GM21717 (cell line): ENCODE results near the gene PALM.
"Not testable (repeated sequence)": the region's sequence is repeated elsewhere in the genome, so short reads cannot be mapped to it uniquely, and the experiment has no call there.

Experiments
- ATAC-seq: cut with Tn5 transposase; IDR thresholded peaks from one replicate; pipeline ENCODE4 v1.9.1; 2021; ENCODE audit warnings: mild to moderate bottlenecking, moderate library complexity; ENCODE audit not compliant: unreplicated experiment

Gene PALM

GRCh38 chr19:703651-704446 is 4.9 kb upstream of the PALM start:
- no peak for ATAC-seq

DNA sequence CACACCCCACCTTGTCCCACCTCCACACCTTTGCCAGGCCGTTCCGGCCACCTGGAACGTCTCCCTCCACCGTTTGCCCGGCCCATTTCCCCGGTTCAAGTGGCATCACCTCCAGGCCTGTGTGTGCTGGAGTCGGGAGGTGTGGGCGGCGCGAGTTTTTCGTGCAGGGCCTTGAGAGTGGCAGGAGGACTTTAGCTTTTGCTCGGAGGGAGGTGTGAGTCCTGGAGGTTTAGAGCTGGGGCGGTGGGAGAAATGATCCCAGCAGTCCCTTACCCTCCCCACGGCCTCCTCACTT is 4.3 kb upstream of the PALM start:
- ATAC-seq = no peak

DNA sequence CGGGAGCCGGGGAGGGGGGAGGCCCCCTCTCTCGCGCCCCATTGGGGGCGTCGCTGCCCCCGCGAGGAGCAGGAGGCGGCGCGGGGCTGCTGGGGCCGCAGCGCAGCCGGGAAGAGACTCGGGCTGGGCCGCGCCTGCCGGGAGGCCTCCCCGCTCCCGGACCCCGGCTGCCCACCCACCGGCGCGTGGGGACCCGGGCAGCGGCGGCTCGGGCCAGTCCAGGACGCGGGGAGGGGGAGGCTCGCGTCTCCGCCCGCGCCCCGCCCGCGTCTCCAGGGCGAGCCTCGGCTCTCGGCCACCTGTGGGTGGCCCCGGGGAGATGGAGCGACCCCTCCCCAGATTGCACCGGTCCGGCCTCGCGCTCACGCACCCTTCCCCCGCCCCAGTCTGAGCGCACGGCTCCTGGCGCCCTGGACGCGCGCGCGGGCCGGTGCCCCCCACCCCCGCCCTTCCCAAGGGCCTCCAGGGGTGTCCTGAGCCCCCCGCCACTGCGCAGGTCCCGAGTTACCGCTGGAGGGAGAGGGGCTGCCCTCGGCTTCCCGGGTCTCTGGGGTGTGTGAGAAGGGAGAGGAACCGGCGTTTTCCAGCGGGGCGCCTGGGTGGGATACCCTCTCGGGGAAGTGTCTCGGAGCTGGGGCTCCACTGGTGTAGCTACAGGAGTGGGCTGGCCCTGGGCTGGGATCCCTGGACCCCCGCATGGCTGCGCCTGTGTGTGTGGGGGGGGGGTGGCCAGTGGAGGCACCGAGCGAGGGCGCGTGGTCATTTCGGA is 645 bp downstream of the PALM start:
- no peak for ATAC-seq

DNA sequence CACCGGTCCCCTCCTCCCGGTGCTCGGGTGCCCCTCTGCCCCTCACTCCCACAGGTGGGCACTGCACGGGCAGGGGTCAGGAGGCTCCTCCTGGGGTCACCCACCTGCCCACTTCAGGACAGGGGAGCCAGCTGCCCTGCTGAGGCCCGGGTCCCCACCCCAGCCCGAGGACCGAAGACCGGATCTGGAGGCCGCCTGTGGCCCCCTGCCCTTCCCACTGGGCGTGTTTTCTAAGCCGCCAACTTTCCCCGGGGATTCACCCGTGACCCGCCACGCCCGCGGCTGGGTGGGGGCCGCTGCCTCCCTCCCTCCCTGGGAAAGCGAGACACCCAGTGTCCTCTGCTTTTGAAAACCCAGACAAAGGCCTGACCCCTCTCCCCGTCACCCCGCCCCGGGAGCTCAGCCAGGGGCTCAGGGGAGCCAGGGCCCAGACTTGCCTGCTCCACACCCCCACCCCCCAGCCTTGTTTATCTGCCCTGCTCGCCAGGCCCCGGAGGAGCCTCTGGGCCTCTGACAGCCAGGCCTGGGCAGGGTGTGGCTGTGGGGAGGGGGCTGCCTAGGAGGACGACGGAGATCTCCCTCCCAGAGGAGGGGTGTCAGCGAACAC is 1.3 kb downstream of the PALM start:
- ATAC-seq = no peak

GRCh38 chr19:710767-711166 is 2.0 kb downstream of the PALM start:
- ATAC-seq = no peak

- no peak for ATAC-seq
These were observed 2.5 kb downstream of the PALM start for GRCh38 chr19:711254-711653.

DNA sequence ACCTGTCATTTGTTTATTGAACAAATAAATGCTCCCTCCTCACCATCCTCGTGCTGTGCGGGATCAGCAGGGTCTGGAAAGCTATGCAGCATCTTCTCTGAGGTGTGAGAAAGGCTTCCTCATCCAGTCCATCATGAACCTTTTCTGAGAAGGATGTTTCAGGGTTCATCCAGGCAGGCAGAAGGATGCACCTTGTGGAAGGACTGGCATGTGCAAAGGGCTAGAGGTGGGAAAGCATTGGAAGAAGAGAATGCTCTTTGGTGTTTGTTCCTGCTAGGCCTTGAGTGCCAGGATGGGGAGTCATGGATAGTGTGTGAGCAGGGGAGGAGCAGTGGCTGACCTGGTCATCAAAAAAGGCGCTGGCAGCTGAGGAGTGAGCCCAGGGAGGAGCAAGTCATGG is 6.6 kb downstream of the PALM start:
- ATAC-seq = no peak

DNA sequence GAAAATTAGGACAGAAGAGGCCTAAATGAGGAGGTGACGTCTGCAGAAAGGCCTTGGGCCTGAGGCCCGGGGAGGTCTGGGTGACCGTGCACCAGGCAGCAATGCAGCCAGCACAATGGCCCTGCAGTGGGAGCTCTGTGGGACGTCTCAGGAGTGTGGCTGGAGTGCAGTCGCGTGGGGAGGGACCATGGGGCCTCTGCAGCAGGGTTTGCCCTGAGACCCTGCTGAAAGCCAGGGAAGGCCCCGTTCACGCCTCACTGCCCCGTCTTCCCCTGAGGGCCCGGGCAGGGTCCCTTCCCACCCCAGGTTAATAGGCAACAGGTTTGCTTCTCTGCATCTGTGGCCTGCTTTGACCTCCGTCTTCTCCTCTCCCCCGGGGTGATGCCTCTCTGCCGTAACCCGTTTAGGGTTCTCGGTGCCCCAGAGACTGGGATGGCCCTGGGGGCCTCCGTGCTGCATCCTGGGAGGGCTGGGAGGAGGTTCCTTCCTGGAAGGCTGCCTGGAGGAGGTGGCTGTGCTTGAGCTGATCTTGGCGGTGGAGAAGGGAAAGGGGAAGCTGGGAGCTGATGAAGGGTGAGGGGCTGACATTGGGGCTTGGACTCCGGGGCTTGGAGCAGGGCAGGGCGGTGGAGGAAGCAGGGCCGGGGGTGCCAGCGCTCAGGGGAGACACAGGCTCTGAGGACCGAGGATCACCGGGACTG is 9.7 kb downstream of the PALM start:
- ATAC-seq = no peak

DNA sequence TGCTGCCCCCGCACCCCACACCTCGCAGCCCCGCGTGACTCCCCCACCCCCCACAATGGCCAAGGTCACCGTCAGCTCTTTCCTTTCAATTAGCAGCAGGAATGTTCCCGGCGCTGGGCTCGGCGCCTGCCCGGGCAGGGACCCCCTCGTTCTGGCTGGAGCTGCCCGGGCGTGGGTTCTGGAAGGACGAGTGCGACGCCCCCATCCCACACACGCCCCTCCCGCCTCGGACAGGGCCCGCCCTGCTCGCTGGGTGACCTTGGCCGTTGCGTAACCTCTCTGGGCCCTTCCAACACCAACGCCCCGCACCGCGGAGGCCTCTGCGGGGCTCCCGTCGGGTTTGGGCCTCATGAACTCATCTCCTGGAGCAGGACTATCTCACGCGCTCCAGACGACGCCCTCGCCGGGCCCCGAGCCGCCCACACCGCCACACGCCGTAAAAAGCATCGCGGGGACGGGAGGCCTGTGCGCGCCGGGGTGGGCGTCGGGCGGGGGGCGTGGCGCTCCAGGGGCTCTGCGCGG is 10.3 kb downstream of the PALM start:
- no peak for ATAC-seq

DNA sequence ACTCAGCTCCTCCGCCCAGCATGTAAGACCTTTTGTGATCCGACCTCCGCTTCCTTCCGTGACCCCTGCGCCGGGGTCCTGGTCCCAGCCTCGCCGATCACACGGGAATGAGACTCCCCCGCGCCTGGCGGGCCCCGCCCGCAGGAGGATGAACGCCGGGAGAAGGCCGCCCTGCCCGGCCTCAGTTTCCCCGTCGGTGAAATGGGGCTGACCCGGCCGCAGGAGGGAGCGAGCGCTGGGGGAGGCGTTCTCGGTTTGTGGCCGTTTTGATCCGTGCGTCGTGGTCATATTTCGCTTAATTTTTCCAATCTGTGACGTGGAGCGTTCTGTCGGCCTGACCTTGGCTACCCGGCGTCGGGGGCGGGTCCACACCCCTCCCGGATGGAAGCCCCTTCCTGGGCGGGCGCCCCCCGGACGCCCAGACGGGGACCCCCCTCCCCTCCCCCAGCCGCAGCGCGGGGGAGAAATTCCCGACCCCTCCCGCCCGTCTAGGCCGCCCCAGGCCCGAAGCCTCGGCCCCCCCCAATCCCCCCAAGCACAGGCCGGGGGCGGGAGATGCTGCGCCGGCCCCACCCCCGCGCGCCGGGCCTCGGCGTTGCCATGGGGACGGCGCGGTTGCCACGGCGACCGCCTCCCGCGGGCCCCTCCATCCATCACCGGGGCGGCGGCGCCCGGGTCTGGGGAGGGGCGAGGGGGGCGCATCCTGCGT is 11.1 kb downstream of the PALM start:
- no peak for ATAC-seq

- ATAC-seq = no peak
These were observed 11.8 kb downstream of the PALM start for GRCh38 chr19:720345-721160.

GRCh38 chr19:722553-723101 is 13.9 kb downstream of the PALM start:
- ATAC-seq = no peak

GRCh38 chr19:723247-723646 is 14.5 kb downstream of the PALM start:
- no peak for ATAC-seq

- no peak for ATAC-seq
These were observed 15.0 kb downstream of the PALM start for GRCh38 chr19:723714-724113.

GRCh38 chr19:725461-726089 is 16.8 kb downstream of the PALM start:
- ATAC-seq = no peak

DNA sequence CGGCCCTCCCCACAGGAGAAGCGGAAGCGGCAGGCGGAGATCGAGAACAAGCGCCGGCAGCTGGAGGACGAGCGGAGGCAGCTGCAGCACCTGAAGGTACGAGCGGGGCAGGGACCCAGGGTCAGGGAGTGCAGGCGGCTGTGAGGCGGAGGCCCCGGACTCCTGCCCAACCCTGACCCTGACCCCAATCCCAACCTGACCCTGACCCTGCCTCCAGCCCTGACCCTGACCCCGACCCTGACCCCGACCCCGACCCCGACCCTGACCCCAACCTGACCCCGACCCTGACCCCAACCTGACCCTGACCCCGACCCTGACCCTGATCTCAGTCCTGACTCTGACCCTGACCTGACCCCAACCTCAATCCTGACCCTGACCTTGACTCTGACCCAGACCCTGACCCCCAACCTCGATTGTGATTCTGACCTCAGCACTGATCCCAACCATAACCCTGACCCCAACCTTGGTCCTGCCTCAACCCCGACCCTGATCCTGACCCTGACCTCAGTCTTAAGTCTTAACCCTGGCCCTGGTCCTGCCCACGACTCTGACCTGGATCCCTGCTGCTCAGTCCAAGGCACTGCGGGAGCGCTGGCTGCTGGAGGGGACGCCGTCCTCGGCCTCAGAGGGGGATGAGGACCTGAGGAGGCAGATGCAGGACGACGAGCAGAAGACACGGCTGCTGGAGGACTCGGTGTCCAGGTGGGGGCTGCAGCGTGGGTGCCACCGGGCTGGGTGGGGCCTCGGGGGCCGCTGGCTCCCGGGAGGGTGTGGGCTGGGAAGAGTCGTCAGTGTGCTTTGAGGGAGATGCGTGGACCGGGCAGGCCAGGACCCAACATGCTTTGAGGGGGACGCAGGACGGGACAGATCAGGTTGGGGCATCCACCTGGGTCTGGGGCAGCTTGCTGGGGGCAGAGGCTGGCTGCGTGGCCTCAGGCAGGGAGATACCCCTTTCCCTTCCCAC is 18.5 kb downstream of the PALM start:
- no peak for ATAC-seq

GRCh38 chr19:728011-728410 is 19.3 kb downstream of the PALM start:
- ATAC-seq = no peak

GRCh38 chr19:729564-729963 is 20.8 kb downstream of the PALM start:
- not testable (repeated sequence) for ATAC-seq
